Measurements from ENCODE around the gene DIAPH3.

Gene DIAPH3

DNA sequence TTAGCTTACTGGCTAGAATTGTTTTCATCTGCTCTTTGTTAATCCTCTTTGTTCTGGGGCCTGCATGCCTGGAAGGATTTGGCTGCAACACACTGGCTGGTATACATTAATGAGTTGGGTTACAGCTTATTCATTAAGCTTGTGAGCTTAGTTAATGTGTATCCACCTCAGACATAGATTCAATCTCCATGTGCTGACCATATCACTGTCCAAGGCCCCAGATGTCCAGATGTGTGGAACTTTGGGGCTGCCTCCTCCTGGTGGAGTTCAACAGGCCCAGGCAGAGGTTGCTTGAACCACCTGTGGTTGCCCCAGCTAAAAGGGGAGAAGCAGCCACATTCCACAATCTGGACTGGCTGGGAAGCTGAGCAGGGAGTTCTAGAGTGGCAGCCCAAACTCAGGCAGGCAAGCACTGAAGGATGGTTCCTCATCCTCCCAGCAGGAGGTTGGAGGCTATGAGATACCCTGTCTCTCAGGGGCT is 5.4 kb downstream of the DIAPH3 start:
- no peak for DNase-seq (ENCODE audit: low spot score)

DNA sequence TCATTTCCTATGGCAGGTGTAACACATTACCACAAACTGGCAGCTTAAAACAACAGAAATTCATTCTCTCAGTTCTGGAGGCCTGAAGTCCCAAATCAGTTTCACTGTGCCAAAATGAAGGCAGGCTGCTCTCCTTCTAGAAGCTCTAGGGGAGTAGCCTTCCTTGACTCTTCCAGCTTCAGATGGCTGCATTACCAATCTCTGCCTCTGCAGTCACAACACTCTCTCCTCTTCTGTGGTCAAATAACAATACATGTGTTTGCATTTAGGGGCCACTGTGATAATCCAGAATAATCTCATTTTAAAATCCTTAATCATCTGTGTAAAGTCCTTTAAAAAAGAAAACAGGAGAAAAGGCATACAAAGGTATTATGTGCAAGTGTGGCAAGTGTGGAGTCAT is 7.8 kb downstream of the DIAPH3 start:
- DNase-seq (ENCODE audit: low spot score): no peak

DNA sequence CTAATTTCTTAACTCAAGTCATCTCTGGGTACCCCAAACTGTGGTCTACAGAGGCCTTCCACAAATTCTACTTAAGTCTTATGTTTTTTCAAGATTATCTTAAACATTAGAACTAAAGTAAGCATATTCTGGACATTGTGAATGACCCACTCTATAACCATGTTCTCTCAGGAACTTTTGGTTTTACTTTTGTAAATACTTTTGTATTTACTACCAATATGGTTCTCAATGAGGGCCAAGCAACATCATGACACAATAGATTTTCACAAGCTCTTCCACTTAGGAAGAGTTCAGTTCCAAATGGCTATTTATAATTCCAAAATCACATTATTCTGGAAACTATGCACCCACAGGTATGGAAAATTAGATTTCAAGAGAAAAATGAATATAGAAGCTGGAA is 10.8 kb downstream of the DIAPH3 start:
- DNase-seq (ENCODE audit: low spot score): no peak

DNA sequence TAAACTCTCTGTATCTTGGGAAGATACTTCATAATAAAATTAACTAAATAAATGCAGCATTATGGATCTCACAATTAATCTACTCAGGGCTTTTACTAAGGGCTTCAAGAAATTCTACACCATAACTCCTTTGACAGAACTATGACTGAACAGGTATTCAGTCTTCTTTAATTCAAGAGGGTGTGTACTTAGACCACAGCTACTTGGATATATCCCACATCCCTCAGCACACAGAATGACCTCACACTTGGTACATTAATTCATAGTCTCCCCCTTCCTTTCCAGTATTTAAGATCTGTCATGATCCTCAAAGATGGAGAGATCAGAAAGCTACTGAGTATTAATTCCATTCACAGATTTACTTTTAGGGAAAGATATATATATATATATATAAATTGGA is 11.6 kb downstream of the DIAPH3 start:
- no peak for DNase-seq (ENCODE audit: low spot score)

DNA sequence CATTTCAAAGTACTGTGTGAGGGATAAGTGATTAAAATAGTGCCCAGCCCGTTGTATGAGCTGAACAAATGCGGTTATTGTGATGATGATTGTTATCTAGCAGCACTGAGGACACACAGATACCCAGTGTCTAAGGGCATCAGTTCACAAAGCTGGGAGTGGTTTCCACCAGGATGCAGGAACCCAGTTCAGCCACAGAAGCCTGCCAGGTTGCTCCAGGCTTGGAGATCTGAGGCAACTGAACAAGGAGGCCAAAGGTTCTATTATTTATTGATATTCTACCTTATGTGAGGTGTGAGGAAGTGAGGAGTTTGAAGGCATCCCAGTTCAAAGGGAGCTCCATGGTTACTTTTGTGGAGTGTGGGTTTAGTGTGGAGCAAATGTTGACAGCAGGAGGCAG is 13.2 kb downstream of the DIAPH3 start:
- no peak for DNase-seq (ENCODE audit: low spot score)

DNA sequence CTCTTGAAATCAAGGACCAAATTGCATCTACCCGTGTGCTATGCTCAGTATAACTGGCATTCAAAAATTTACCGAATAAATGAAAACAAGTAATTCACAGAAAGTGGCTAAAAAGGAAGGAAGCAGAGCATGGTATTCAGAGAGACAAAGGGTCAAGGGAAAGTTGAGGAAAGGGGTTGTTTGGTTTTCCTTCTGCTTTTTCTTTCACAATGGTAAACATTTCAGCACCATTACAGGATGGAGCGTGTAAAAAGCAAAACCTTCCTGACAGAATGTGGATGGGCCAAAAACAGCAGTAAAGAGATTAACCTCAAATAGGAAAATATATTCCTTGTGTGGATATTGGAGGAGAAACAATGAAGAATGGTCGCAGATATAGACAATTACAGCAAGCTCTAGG is 14.8 kb downstream of the DIAPH3 start:
- DNase-seq (ENCODE audit: low spot score): no peak

DNA sequence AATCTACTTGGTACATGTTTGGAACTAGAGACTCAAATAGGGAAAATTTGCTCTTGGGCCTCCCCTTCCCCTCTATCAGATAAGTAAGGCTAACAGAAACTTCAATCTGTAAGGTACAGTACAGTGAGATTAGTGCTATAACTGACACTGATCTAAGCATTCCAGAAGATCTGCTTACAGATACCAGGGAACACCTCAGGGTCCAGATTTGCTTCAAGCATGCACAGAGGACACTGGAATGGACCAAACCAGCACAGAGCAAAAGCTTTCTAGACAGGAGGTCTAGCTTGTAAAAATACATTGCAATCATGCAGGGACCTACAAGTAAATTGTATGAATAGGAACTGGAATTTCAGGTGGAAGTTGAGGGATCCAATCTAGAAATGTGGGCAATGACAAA is 16.4 kb downstream of the DIAPH3 start:
- no peak for DNase-seq (ENCODE audit: low spot score)

DNA sequence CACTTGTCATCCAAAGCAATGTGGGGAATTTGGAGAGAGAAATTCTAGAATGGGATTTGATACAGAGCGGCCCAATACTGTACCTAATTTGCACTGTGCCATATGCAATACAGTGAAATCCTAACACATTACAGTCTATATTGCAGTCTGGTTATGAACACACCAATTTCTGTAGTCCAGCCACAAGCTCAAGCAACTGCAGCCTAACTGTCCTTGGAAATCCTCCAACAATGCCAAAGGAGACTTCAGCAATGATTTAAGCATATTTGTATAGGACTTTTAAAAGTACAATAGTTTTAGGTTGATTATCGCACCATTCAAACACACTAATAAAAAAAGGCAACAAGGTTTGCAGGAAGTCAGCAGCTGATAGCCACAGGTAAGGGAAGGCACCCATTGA is 17.3 kb downstream of the DIAPH3 start:
- no peak for DNase-seq (ENCODE audit: low spot score)

DNA sequence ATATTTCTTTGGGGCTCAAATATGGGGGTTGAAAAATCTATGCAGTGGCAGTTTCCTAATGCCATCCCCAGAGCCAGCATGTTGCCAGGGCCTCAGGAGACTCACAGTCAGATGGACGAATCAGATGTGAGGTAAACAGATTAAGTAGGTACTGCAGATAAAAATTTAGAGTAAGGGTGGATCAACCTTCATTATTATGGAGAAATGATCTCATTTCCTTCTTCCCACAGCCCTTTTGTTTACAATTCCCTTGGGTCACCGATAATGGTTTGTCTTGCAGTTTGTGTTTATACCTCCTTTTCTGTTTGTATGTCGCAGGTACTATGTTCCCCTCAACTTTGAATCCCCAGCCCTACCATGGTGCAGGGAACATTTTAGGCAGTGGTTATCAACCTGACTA is 20.0 kb downstream of the DIAPH3 start:
- DNase-seq (ENCODE audit: low spot score): no peak

DNA sequence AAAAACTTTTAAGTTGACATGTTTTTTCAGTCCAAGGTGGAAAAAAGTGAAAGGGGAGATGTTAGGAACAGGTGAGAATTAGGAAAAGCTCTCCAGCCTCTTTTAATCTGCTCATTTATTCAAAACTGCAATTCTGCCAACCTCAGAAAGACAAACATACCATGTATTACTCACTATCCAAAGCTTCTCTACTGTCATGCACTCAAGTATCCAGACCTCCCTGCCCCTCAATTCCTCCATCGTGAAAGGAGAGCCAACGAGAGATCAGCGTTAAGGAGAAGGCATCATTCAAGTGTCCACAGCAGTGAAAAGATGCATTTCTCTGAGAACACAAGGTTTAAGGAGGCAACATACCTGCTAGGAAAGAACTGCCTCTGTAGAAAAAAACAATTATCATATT is 24.5 kb downstream of the DIAPH3 start:
- no peak for DNase-seq (ENCODE audit: low spot score)

DNA sequence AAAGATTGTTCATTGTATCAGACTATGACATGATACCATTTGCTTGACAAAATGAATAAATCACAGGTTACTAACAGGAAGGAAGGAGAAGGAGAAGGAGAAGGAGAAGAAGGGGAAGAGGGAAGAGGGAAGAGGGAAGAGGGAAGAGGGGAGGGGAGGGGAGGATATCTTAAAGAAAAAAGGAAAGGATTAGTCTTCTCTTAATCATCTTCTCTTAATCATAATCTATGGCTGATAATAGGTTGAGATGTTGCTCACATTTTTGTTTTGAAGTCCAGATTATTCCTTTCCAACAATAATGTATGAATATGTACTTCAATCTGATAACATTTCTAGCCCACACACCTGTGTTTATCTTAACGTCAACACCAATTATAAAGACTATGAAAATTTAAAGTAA is 25.1 kb downstream of the DIAPH3 start:
- DNase-seq (ENCODE audit: low spot score): no peak

DNA sequence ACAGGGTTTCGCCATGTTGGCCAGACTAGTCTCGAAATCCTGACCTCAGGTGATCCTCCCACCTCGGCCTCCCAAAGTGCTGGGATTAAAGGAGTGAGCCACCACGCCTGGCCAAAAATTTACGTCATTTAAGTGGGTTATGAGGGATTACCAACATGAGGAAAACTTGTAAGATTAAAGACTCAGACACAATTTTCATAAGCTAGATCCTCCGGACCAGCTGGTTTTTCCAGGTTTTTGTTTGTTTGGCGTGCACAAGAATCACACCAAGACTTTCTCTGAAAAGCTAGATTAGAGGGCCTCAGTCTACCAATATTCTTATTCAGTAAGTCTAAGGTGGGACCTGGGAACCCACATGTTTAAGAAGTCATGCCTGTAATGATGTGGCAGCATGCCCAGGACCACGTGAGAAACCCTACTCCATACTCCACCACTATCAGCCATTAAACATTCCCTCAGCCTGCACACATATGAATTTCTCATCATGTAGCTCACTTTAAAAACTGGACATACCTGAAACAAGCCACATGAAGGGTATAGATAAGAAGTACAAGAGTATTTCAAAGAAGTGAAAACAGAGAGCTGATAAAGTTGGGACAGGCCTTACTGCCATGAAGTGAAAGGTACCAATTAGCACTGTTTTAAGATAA is 25.7 kb downstream of the DIAPH3 start:
- DNase-seq (ENCODE audit: low spot score): no peak

DNA sequence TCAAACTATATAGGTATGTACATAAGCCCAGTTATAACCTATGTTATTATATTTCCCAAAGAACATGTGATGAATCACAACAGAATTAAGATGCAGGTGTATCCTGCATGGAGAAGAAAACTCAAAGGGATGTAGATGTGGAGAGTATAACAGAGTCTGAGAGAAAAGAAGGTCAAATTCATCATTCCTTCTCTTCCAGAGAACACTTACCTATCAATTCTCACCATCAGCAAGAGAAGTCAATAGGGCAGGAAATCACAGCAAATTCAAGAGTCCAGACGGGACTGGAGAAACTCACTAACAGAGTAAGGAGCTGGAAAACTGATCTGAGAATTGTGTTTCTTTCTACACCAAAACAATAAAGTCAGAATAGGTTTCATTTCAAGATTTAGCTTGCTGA is 28.4 kb downstream of the DIAPH3 start:
- no peak for DNase-seq (ENCODE audit: low spot score)

DNA sequence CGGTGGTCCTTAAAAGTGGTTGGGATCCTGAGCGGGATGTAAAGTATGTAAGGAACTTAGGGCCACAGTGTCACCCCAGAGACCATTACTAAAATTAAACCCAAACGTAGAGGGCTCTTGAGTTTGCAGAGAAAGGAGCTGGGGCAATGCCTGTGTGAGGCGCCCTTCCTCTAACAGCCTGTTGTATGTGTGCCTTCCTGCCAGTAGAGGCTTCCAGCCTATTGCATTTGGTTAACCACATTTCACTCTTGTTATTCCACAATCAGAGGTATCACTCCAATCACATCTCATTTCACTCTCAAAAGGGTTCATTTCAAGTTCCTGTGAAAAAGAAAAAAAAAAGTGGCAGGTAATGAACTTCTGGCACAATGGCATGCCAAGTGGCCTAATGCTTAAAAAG is 29.4 kb downstream of the DIAPH3 start:
- DNase-seq (ENCODE audit: low spot score): no peak

DNA sequence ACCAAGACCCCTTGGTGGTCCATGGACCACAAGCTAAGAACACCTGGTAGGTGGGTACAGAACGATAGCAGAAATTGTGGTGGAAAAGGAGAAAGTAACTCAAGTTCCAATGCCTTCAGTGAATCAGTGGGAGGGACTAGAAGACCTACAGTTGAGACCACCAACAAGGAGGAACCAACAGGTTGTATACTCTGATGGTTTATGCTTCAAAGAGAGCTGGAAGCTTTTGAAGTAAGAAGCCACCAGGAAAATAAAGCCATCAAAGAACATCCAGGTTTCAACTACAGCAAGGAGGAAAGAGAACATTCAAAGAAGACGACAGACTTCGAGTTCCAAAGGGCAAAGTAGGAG is 42.4 kb downstream of the DIAPH3 start:
- no peak for DNase-seq (ENCODE audit: low spot score)

DNA sequence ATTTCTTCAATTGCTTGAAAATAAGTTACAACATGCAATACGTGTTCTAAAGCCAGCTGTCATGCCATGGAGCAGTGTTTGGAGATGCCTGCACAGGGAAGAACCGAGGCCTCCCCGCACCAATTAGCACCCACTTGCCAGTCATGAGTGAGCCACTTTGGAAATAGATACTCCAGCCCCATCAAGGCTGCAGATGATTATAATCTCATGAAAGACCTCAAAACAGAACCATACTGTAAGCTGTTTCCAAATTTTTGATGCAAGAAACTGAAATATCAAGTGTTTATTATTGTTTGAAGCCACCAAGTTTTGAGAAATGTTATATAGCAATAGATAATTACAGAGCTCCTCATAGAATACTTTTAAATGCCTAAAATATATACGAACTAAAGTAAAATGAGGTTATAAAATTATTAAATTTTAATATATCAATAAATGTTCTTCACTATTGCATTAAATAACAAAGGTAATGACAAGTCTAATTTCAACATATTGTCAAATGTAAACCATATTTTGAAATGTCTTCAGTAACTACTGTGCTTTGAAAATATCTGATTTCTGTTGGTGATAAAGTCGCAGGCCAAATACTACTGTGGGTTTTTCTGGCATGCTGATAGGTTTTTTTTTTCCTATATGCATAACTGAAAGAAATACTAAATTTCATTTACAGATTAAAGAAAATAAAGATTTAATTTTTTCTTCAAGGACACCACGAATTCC is 43.0 kb downstream of the DIAPH3 start:
- no peak for DNase-seq (ENCODE audit: low spot score)

DNA sequence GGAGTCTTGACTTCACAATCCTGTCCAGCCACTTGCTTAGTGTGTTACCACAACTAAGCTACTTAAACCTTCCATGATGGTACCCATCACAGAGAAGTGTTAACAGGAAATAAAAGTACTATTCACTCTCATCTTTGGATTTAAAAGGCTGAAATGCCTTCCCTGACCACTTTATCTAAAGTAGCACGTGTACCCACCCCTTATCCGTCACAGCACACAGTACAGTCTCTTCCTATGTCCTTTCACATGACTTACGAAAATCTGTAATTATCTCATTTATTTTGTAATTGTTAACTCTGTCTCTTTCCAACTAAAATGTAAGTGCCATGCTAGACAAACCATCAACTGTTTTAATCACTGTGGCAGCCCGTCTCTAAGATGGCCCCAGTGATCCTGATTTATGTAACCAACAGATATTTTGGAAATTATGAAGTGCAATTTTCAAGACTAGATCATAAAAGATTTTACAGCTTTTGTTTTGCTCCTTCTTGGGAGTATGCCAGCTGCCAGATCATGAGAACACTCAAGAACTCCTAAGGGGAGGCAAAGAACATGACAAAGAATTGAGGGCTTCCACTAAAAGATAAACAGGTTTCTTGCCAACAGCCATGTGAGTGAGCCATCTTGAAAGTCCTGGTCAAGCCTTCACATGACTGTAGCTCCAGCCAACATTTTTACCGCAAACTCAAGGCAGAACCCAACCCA is 44.9 kb downstream of the DIAPH3 start:
- no peak for DNase-seq (ENCODE audit: low spot score)

DNA sequence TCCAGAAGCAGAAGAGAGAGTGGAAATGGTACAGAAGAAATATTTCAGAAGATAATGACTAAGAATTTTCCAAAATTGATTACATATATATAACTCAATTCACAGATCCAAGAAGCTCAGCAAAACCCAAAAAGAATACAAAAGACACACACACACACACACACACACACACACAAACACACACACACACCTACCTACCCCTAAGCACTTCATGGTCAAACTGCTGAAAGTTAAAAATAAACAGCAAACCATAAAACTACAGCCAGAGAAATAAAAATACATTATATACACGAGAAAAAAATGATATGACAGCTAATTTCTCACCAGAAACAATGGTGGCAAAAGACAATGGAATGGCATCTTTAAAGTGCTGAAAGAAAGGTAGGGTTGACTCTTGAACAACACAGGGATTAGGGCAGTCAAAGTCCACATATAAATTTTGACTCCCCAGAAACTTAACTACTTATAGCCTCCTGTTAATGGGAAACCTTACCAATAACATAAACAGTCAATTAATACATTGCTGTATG is 49.2 kb downstream of the DIAPH3 start:
- no peak for DNase-seq (ENCODE audit: low spot score)

DNA sequence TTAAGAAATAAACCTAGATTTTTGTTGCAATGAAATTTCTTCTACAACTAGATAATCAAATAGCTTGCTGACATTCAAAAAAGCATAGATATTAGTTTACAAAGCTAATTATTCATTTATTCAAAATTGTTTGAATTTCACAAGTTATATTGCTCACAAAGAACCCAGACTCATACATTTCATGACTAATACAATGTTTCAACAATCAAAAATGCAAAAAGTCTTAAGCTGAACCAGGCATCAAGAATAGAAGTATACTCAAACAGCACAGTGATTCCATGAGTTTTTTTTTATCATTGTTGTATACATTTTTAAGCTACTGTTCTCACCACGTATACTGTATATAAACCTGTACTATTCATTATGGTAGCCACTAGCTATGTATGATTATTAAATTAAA is 51.0 kb downstream of the DIAPH3 start:
- no peak for DNase-seq (ENCODE audit: low spot score)

DNA sequence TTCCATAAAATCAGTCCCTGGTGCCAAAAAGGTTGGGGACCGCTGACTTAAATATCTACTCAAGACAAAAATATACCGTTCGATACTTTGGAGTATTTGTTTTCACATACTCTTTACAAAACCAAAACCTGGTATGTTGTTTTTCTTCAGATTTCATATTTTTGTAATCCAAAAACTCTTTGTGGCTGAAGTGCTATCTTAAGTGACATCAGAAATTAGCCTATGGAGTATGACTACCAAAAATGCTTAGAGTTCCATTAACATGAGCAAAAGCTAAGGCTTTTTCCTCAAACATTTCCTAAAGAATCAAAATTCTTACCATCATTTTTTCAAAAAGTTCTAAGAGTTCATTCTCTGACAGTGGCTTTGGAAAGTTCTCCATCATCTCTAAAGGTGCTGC is 52.0 kb downstream of the DIAPH3 start:
- DNase-seq (ENCODE audit: low spot score): no peak

DNA sequence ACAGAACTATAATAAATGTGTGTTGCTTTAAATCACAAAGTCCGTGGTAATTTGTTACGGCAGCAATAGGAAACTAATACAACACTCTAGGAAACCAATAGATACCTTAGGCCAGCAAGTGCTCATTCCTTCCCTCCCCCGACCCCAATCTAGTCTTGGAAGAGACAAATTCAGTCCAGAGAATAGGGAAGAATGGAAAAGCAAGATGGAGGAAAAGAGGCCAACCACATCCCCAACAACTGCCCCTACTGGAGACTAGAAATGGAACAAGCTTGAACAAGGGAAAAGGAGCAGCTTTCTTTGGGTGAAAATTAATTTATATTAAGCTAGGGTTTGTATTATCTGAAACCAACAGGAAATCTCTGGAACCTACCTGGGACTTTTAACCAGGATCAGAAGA is 54.4 kb downstream of the DIAPH3 start:
- DNase-seq (ENCODE audit: low spot score): no peak

DNA sequence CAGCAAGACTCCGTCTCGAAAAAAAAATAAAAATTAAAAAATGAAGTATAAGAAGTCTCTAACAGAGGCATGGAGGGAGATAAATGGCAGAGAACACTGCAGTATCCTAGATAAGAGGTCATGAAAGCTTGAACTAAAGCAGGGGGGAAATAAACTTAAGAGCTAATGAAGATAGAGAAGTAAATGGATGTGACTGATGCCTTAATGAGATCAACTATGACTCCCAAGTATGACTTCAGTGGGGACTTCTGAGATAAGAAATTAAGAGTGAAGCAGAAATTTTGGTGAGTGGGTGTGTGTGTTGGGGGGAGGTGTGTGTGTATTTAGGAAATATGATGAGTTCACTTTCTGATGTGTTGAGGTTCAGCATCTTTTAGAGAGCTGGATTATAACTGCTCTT is 55.1 kb downstream of the DIAPH3 start:
- DNase-seq (ENCODE audit: low spot score): no peak

Data from Ammon's horn (tissue), 1 donor.